ENCODE measurements around the gene GDAP1L1. TPM values are rescaled to one million over a fixed set of nuclear protein-coding genes. Genes with fewer than 3 reads are reported as not detected.
"Not testable (repeated sequence)": the region's sequence is repeated elsewhere in the genome, so short reads cannot be mapped to it uniquely, and the experiment has no call there.

Gene GDAP1L1
- total RNA-seq, 2 donors from 2014 or later, result not detected

DNA sequence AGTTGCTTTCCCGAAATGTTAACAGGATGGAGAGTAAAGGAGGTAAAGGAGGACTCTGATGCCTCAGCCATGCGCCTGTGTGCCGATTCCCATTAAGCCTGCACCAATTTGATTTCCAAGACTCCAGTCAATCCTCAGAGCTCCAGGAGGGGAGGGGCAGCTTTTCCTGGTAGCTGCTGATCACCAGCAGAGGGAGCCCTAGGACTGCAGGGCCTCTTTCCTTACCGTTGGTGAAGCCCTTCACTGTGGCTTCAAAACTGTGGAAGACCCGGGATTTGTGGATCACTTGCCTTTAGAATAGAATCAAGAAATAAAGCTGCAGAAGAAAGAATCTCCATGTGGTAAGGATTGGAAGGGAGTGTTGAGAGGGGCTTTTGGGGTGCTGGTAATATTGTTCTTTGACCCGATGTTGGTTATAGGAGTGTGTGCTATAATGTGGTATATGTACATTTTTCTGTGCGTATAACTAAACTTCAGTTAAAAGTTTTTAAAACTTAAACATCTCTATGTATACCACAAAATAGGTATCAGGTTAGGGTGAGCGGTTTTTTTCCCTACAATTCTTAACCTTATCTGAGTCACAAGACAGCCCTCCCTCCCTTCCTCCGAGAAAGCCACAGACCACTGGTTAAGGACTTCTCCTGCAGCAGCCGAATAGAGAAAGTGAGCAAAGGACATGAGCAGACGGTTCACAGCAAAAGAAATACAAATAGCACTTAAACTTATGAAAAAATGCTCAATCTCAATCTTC is 29.6 kb upstream of the GDAP1L1 start:
- peak; percentile 64 to 86 for DNase-seq
- intact Hi-C loops (cut with DNase I, micrococcal nuclease), result loop anchor here in 1 of 2 donors (5.0 to 10.0 kb wide), 4 partner anchors 90 to 387 kb away; no protein-coding TSS in a partner anchor
- peak; percentile 79 for ATAC-seq

DNA sequence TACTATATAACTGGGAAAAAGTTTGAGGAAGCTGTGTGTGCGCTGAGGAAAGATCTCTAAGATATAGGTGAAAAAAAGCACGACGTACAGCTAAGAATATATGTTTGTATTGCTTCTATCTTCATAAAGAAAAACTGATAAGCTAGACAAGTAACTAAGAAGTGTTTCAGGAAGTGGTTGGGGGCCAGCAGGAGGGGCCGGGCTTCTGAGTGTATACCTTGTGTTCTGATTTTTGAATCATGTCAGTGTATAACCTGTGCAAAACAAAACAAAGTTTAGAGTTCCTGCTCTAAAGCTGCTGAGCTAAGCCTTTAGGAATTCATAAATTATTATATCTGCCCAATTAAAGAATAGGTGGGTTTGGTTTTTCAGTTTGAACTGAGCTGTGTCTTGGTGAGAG is 28.7 kb upstream of the GDAP1L1 start:
- ATAC-seq (no peak), DNase-seq (no peak)
- intact Hi-C loops (cut with DNase I, micrococcal nuclease), result loop anchor here in 1 of 2 donors (5.0 to 10.0 kb wide), 4 partner anchors 89 to 386 kb away; no protein-coding TSS in a partner anchor

GRCh38 chr20:44219170-44219730 is 27.9 kb upstream of the GDAP1L1 start:
- intact Hi-C loops (cut with DNase I, micrococcal nuclease), result loop anchor here in 1 of 2 donors (5.0 to 10.0 kb wide), 4 partner anchors 88 to 386 kb away; no protein-coding TSS in a partner anchor
- ATAC-seq (no peak), DNase-seq (no peak)

GRCh38 chr20:44219791-44220190 is 27.3 kb upstream of the GDAP1L1 start:
- no peak for ATAC-seq
- no peak for DNase-seq
- intact Hi-C loops (cut with DNase I, micrococcal nuclease), result loop anchor here (5.0 to 10.0 kb wide), 5 partner anchors 88 to 385 kb away; partner anchors contain the start of gene FITM2 (in 1 of the 2)

GRCh38 chr20:44221368-44221954 is 25.6 kb upstream of the GDAP1L1 start:
- intact Hi-C loops (cut with DNase I, micrococcal nuclease), result loop anchor here in 1 of 2 donors (10.0 kb wide), 1 partner anchor 93 kb away; the partner anchor contains the start of gene FITM2
- no peak for DNase-seq
- no peak for ATAC-seq

DNA sequence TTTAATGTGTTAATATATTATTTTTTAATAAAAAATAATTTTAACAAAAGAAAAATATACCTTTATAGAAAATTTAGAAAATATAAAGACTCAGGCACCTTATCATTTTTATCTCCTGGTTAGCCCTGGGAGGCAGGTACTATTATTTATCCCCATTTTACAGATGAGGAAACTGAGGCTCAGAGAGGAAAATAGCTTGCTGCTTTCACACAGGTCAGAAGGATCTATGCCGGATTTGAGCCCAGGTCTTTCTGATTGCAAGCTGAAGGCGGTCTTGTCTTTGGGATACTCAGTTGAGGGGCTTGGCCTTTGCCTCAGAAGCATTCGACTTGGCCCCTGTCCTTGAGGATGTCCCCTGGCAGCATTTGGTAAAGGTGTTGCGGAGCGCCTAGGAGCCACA is 25.1 kb upstream of the GDAP1L1 start:
- DNase-seq (no peak), ATAC-seq (no peak)
- intact Hi-C loops (cut with DNase I, micrococcal nuclease), result loop anchor here in 1 of 2 donors (10.0 kb wide), 1 partner anchor 93 kb away; the partner anchor contains the start of gene FITM2

DNA sequence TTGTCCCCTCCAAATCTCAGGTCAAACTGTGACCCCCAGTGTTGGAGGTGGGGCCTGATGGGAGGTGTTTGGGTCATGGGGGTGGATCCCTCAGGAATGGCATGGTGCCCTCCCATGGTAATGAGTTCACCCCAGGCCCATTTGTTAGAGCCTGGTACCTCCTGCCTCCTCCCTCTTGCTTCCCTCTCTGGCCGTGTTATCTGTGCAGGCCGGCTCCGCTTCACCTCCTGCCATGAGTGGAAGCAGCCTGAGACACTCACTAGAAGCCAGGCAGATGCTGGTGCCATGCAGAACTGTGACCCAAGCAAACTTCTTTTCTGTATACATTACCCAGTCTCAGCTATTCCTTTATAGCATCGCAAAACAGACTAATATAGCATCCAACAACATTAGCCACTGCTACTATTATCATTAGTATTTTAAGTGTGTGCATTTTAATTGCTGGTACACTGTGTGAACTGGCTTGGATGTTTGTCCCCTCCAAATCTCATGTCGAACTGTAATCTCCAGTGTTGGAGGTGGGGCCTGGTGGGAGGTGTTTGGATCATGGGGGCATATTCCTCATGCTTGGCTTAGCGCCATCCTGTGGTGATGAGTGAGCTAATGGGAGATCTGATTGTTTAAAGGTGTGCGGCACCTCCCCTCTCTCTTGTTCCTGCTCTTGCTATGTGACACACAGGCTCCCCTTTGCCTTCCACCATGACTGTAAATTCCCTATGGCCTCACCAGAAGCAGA is 24.3 kb upstream of the GDAP1L1 start:
- intact Hi-C loops (cut with DNase I, micrococcal nuclease), result loop anchor here in 1 of 2 donors (10.0 kb wide), 1 partner anchor 92 kb away; the partner anchor contains the start of gene FITM2
- DNase-seq (no peak), ATAC-seq (peak; percentile 16)

DNA sequence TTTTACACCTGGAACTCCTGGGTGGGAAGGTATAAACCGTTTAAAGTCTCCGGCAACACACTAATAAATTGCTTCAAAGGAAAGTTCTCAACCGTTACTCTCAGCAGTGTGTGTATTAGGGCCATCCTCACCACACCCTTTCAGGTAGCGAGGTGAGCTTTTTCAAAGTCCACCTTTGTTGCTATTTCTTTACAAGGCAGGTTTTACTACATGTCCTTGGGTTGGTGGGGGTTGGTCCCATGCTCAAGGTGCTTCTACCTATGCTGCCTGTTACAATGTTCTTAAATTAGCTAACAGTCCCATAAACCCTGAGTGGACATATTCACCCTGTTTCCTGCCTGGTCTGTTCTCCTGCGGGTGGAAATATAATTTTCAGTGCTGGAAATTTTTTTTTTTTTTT is 23.4 kb upstream of the GDAP1L1 start:
- intact Hi-C loops (cut with DNase I, micrococcal nuclease), result loop anchor here in 1 of 2 donors (10.0 kb wide), 1 partner anchor 91 kb away; the partner anchor contains the start of gene FITM2

GRCh38 chr20:44224637-44225036 is 22.5 kb upstream of the GDAP1L1 start:
- no peak for ATAC-seq
- no peak for DNase-seq
- intact Hi-C loops (cut with DNase I, micrococcal nuclease), result loop anchor here in 1 of 2 donors (10.0 kb wide), 1 partner anchor 90 kb away; the partner anchor contains the start of gene FITM2

More for the DNA sequence above, 23.4 kb upstream of the GDAP1L1 start:
- peak; percentile 53 to 79 for DNase-seq
- peak; percentile 91 for ATAC-seq

- intact Hi-C loops (cut with DNase I, micrococcal nuclease), result loop anchor here in 1 of 2 donors (10.0 kb wide), 1 partner anchor 86 kb away; the partner anchor contains the start of gene FITM2
Measured at GRCh38 chr20:44228465-44229258, 18.4 kb upstream of the GDAP1L1 start.

GRCh38 chr20:44231193-44231592 is 15.9 kb upstream of the GDAP1L1 start:
- intact Hi-C loops (cut with DNase I, micrococcal nuclease), result no loop called here
- ATAC-seq (peak; percentile 14), DNase-seq (no peak)

More at GRCh38 chr20:44228465-44229258, 18.4 kb upstream of the GDAP1L1 start:
- ATAC-seq (no peak), DNase-seq (no peak)

- ATAC-seq (no peak), DNase-seq (no peak)
- intact Hi-C loops (cut with DNase I, micrococcal nuclease), result no loop called here
Measured at GRCh38 chr20:44231713-44232468, 15.2 kb upstream of the GDAP1L1 start.

- intact Hi-C loops (cut with DNase I, micrococcal nuclease); DNase-seq; ATAC-seq: not testable (repeated sequence)
Measured at GRCh38 chr20:44232469-44232856, 14.6 kb upstream of the GDAP1L1 start.

DNA sequence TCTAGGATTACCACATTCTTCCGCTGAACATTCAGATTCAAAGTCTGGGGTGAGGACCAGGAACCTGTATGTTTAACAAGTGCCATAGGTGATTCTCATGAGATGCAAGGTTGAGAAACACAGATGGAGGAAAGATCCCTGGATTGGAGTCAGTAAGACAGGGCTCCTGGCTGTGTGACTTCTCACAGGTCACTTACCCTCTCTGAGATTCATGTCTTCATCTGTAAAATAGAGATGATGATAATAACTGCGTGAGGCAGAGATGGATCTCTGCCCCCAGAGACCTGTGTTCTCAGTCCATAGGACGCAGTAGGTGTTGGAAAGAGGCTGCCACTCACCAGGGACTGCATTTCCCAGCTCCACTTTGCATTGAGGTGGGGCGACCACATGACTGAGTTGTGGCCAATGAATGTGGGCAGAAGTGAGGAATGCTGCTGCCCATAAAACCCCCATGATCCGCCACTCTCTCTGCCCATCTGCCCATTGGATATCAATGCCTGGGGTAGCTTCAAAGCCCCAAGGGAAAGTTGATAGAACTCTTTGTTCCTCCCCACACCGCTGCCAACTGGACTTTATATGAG is 13.6 kb upstream of the GDAP1L1 start:
- no peak for DNase-seq
- intact Hi-C loops (cut with DNase I, micrococcal nuclease), result no loop called here

DNA sequence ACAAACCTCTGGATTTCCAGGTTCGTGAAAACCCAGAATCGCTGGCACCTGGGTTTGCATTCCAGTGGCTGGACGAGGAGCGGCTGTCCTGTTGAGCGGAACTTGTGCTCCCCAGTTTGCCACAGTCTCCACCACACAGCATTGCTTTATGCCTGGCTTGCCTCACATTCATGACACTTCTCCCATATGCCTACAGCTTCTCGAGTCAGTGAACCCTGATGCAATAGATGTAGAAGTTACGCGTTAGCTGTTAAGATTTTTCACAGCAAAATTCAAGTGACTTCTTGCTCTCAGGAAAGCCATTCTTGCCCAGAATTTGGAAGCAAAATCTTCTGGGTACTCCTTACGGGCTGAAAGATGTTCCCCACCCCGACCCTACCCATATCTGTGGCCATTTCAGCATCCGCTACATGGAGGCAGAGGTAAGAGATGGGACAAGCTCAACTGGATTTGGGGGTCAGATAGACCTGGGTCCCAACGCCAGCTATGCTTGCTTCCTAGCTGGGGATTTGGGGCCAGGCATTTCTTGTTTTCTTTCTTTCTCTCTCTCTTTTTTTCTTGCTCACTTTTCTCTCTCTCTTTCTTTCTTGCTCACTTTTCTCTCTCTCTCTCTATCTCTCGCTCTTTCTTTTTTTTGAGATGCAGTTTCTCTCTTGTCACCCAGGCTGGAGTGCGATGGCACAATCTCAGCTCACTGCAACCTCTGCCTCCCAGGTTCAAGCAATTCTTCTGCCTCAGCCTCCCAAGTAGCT is 12.4 kb upstream of the GDAP1L1 start:
- ATAC-seq (no peak), DNase-seq (no peak)
- intact Hi-C loops (cut with DNase I, micrococcal nuclease), result no loop called here

More for the DNA sequence above, 13.6 kb upstream of the GDAP1L1 start:
- no peak for ATAC-seq

DNA sequence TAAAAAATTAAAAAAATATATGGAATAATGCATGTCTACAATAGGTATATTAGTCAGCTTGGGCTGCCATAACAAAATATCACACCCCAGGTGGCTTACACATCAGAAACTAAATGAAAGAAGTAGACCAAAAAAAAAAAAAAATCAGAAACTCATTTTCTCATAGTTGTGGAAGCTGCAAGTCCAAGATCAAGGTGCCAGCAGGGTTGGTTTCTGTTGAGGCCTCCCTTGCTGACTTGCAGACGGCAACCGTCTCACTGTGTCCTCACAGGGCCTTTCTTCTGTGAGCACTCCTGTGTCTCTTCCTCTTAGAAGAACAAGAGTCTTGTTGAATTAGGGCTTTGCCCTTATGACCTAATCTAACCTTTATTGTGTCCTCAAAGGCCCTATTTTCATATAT is 11.4 kb upstream of the GDAP1L1 start:
- intact Hi-C loops (cut with DNase I, micrococcal nuclease), result no loop called here
- ATAC-seq (no peak), DNase-seq (no peak)

Measured in left colon (tissue), 2 donors.